CD4-positive, alpha-beta T cell (primary cell): ENCODE data around the gene ROBO4. TPM values are rescaled to one million over a fixed set of nuclear protein-coding genes. Genes with fewer than 3 reads are reported as not detected.

Source experiments
- ATAC-seq: fragments of 200-7000 bp; cut with Tn5 transposase; one replicate; pipeline ENCODE4 v1.10.0; 2022; ENCODE audit warnings: mild to moderate bottlenecking; ENCODE audit not compliant: poor library complexity
- CTCF ChIA-PET: fragments of 350-600 bp; sonication (Branson Sonifier 250); formaldehyde crosslinking; loops from one replicate; lab custom pipeline; 2021; ENCODE audit warnings: antibody characterized with exemption, inconsistent platforms; lab: Charles Lee
- POLR2A ChIA-PET: fragments of 350-600 bp; sonication (Branson Sonifier 250); formaldehyde crosslinking; loops from one replicate; lab custom pipeline; 2021; ENCODE audit warnings: antibody characterized with exemption, inconsistent platforms; lab: Charles Lee
- DNase-seq, 14 experiments: peaks; one replicate each; pipeline ENCODE4 v3.0.0-alpha.2; 2013 to 2020; ENCODE audit warnings: mixed read lengths in 2 of 14
- H3K27ac ChIP-seq, 2 donors: one replicate each; pipeline versions ENCODE4 v1.5.1 to v1.7.0; 2013; ENCODE audit warnings: low read length in 2 of 2, low read depth in 1 of 2, mild to moderate bottlenecking in 1 of 2
- H3K27me3 ChIP-seq, 2 experiments: 1 replicate in 1 of 2; 2 replicates in 1 of 2; pipeline versions ENCODE4 v1.6.1 to v1.7.0; 2013; ENCODE audit warnings: low read length in 2 of 2, control low read depth in 1 of 2, mild to moderate bottlenecking in 1 of 2, moderate library complexity in 1 of 2; ENCODE audit not compliant: insufficient read depth in 2 of 2, control insufficient read depth in 1 of 2
- H3K36me3 ChIP-seq: one replicate; pipeline ENCODE4 v1.6.1; 2013; ENCODE audit warnings: low read length, control low read depth; ENCODE audit not compliant: insufficient read depth
- H3K4me1 ChIP-seq: one replicate; pipeline ENCODE4 v1.6.1; 2013; ENCODE audit warnings: low read length, control low read depth; ENCODE audit not compliant: insufficient read depth
- H3K4me3 ChIP-seq: one replicate; pipeline ENCODE4 v1.5.1; 2013; ENCODE audit warnings: mild to moderate bottlenecking, low read length, moderate library complexity
- H3K9me3 ChIP-seq, 2 experiments: 1 replicate in 1 of 2; 2 replicates in 1 of 2; pipeline versions ENCODE4 v1.6.1 to v1.7.0; 2013; ENCODE audit warnings: low read length in 2 of 2, mild to moderate bottlenecking in 2 of 2, control low read depth in 1 of 2, moderate library complexity in 1 of 2; ENCODE audit not compliant: control insufficient read depth in 1 of 2, insufficient read depth in 1 of 2
- H3K27ac Mint-ChIP-seq: one replicate; pipeline ENCODE4 v1.8.0; 2020; ENCODE audit warnings: mixed read lengths
- H3K27me3 Mint-ChIP-seq: one replicate; pipeline ENCODE4 v1.8.0; 2021; ENCODE audit warnings: mixed read lengths
- H3K36me3 Mint-ChIP-seq: one replicate; pipeline ENCODE4 v1.8.0; 2021; ENCODE audit warnings: low read depth, mixed read lengths
- H3K4me1 Mint-ChIP-seq: one replicate; pipeline ENCODE4 v1.8.0; 2021; ENCODE audit warnings: low read depth, mixed read lengths
- H3K4me3 Mint-ChIP-seq: one replicate; pipeline ENCODE4 v1.8.0; 2020; ENCODE audit warnings: mild to moderate bottlenecking, mixed read lengths
- H3K9me3 Mint-ChIP-seq: one replicate; pipeline ENCODE4 v1.8.0; 2020; ENCODE audit warnings: mixed read lengths
- CTCF ChIP-seq: fragments of 200-600 bp; IDR thresholded peaks from one replicate; pipeline ENCODE4 v1.8.0; 2022; ENCODE audit warnings: antibody characterized with exemption, mild to moderate bottlenecking
- intact Hi-C, 2 experiments: fragments of 100-400 bp; cut with DNase I in 1 of 2; cut with micrococcal nuclease in 1 of 2; formaldehyde crosslinking; loops; one replicate each; pipeline versions ENCODE4 v1.15.1 to v1.9.0; 2023 to 2025; cut with DNase I, micrococcal nuclease
- total RNA-seq, 174 experiments: library from RNA in 2 of 174; stranded (reverse) in 2 of 174; gene quantifications; one replicate each; pipeline ENCODE4 v1.2.3 and lab custom pipeline; 2021 to 2026

ROBO4 gene
- total RNA-seq, 2 experiments from 2014 or later = not detected

- peaks cover 25% of the 10 kb centered on the region for H3K4me1 Mint-ChIP-seq
- H3K9me3 ChIP-seq = peaks cover 0 to 4% of the 10 kb centered on the region in 2 experiments
- ATAC-seq (no peak), DNase-seq (no peak)
- ChIA-PET CTCF (interaction anchor here (1.3 kb wide), 1 partner anchor 14 kb away, joined by 3 read pairs; no protein-coding TSS in a partner anchor), POLR2A (no interaction called here)
- no peaks in the 10 kb centered on the region for H3K36me3 Mint-ChIP-seq
- H3K4me1 ChIP-seq = peaks cover 23% of the 10 kb centered on the region
- no peak for TF ChIP-seq CTCF
- H3K4me3 Mint-ChIP-seq = peak overlapping the region; percentile 34
- no peaks in the 10 kb centered on the region for H3K9me3 Mint-ChIP-seq
- no peak overlapping the region for H3K4me3 ChIP-seq
- no peaks in the 10 kb centered on the region for H3K36me3 ChIP-seq
- peaks cover 4 to 8% of the 10 kb centered on the region in 2 experiments for H3K27me3 ChIP-seq
- H3K27ac ChIP-seq = no peak overlapping the region
- peaks cover 7% of the 10 kb centered on the region for H3K27me3 Mint-ChIP-seq
- no peak overlapping the region for H3K27ac Mint-ChIP-seq
- intact Hi-C loops = loop anchor here (5.0 kb wide), 7 partner anchors 42 to 1137 kb away; partner anchors contain the start of genes SIAE (in 2 of the 2), SPA17 (in 2 of the 2), MSANTD2 (in 1 of the 2) and TMEM218 (in 1 of the 2)
Measured at GRCh38 chr11:124879493-124880289, 18.0 kb downstream of the ROBO4 start.

- H3K4me1 Mint-ChIP-seq = peaks cover 25% of the 10 kb centered on the region
- Histone ChIP-seq H3K27ac (no peak overlapping the region), H3K4me1 (peaks cover 23% of the 10 kb centered on the region), H3K4me3 (no peak overlapping the region), H3K9me3 (peaks cover 0 to 6% of the 10 kb centered on the region in 2 experiments), H3K36me3 (no peaks in the 10 kb centered on the region), H3K27me3 (peaks cover 5 to 15% of the 10 kb centered on the region in 2 experiments)
- ATAC-seq (no peak), DNase-seq (no peak)
- H3K9me3 Mint-ChIP-seq = no peaks in the 10 kb centered on the region
- H3K36me3 Mint-ChIP-seq = no peaks in the 10 kb centered on the region
- H3K4me3 Mint-ChIP-seq = peak overlapping the region; percentile 46
- POLR2A ChIA-PET = interaction anchor here (1.0 kb wide), 1 partner anchor 13 kb away, joined by 3 read pairs; no protein-coding TSS in a partner anchor
- H3K27ac Mint-ChIP-seq = peak overlapping the region; percentile 38
- intact Hi-C loops = loop anchor here (5.0 kb wide), 6 partner anchors 42 to 1137 kb away; partner anchors contain the start of genes SIAE (in 2 of the 2), SPA17 (in 2 of the 2), MSANTD2 (in 1 of the 2) and TMEM218 (in 1 of the 2)
- peaks cover 15% of the 10 kb centered on the region for H3K27me3 Mint-ChIP-seq
- CTCF ChIA-PET = no interaction called here
- no peak for TF ChIP-seq CTCF
Measured at GRCh38 chr11:124878759-124879492, 18.7 kb downstream of the ROBO4 start.
